Tongue (tissue), 2 donors: ENCODE results near the gene GPRIN3. TPM values are rescaled to one million over a fixed set of nuclear protein-coding genes. Genes with fewer than 3 reads are reported as not detected.
A peak's percentile ranks its signal among the peaks of the same experiment; 100 is the strongest.

Source experiments
- DNase-seq: peaks from one replicate; pipeline ENCODE4 v3.0.0-alpha.2; 2015
- total RNA-seq: library from RNA; depleted of rRNA; stranded (reverse); fragments of >200 nt; gene quantifications from one replicate; pipeline ENCODE4 v1.2.3, GENCODE V29; 2014

The GPRIN3 gene
- total RNA-seq: 5.8 TPM

DNA sequence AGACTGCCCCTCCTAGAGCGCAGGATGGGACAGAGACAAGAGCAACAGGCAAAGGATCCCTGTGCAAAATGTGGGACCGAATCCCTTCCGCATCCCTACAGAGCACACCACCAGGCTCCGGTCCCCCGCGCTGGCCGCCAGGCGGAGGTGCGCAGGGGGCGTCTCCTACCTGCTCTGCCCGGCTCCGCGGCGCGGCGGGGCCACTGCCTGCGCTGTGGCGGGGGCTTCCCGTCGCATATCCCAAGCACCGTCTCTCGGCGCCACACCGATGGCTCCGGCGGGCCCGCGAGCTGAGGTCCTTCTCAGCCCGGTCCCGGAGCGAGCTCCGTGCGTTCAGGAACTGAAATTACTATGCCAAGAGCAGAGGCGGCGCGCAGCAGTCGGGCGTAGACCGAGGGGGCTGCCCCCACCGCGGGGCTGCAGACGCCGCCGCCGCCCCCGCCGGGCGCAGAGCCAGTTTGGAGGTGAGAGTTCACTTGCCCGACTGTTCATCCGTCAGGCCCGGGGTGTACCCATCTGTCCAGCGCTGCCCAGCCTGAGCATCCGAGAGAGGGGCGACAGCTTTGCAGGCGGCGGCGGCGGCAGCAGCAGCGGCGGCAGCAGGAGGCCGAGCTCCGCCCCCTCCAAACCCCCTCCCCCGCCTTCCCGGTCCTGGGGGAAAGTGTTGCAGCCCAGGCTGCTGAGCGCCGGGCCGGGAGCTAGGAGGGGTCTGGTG lies at the start of gene GPRIN3:
Gene GPRIN3 (minus strand): TSS at position 355 of the 715 bp plus-strand sequence. CDS start 57,690 bp downstream, outside the sequence.
- no peak for DNase-seq

DNA sequence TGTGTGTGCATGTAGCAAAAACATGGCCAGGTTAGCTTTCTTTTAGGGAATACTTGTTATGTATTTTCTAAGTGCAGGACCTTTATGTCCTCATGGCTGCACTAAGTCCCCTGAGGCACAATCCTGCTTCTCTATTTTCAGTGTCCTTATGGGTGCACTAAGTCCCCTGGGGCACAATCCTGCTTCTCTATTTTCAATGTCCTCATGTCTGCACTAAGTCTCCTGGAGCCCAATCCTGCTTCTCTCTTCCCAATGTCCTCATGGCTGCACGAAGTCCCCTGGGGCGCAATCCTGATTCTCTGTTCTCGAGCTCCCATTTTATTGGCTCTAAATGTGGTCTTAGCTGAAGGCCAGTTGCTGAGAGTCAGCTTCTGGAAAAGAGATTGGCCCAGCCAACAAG lies 49.7 kb upstream of the GPRIN3 start:
- no peak for DNase-seq

DNA sequence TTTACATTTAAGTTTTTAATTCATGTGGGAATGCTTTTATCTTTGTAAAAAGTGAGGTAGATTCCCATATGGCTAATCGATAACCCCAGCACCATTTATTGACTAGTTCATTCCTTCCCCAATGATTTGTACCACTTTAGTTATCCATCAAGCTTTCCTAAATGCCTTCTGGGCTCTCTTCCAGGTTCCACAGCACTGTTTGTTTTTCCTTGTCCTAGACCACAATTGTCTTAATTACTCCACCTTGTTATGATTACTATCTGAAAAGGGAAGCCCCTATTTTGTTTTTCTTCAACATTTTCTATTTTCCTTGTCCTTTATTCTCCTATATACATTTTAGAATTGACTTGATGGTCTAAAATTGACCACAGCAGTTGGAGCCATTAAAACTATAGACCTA lies 48.5 kb upstream of the GPRIN3 start:
- DNase-seq: no peak

DNA sequence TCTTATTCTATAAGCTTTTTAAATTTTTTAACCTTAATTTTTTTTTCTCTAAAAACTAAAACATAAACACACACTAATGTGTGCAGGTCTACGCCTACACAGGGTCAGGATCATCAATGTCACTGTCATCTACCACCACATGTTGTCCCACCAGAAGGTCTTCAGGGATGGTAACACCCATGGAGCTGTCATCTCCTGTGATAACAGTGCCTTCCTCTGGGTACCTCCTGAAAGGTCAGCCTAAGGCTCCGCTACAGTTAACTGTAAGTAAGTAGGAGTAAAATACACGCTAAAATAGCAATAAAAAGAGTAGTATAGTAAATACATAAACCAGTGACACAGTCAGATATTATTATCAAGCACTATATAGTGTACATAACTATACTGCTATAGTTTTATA lies 45.9 kb upstream of the GPRIN3 start:
- no peak for DNase-seq

DNA sequence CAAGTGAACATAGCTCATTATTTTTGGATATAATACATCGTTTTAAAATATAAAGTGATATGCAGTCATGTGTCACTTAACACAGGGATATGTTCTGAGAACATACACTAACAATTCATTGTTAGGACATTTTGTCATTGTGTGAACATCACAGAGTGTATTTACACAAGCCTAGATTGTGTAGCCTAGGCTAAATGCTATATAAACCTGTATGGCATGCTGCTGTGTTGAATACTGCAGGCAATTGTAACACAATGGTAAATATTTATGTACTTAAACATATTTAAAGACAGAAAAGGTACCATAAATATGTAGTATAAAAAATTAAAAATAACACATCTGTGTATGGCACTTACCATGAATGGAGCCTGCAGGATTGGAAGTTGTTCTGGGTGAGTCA lies 44.9 kb upstream of the GPRIN3 start:
- no peak for DNase-seq

DNA sequence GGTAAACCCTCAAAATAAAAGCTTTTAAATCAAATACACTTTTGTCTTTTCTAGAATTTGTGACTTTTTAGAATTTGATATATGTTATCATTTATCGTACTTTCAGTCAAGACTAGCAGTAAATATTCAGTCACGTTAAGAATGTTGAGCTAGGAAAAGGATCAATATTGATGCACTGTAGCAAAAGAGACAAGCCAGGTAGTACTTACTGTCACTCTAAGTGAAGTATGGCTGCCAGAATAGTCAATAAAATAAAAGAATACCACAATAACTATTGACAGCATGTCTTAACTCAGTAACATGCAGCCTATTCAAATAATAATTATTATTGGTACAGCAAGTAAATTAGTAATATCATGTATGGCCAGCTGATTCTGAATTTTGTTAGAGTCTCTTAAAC lies 43.6 kb upstream of the GPRIN3 start:
- no peak for DNase-seq

DNA sequence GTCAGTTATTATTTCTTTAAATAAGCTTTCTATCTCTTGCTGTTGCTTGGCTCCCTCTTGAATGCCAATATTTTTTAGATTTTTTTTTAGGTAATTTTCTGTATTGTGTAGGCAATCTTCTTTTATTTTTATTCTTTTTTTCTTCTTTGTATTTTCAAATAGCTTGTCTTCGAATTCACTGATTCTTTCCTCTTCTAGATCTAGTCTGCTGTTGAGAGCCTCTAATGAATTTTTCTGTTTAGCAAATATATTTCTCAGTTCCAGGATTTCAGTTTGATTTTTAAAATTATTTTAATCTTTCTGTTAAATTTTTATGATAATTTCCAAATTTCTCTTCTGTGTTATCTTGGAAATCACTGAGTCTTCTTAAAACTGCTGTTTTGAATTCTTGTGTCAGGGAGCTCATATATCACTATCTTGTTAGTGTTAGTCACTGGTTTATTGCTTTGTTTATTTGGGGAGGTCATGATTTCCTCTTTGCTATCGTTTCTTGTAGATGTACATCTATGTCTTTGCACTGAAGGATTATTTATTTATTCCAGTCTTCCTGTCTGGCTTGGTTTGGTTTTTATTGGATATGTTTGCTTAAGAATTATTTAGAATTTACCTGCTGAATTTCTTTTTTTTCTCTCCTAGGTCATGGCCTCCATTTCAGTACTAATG lies 39.9 kb upstream of the GPRIN3 start:
- no peak for DNase-seq

DNA sequence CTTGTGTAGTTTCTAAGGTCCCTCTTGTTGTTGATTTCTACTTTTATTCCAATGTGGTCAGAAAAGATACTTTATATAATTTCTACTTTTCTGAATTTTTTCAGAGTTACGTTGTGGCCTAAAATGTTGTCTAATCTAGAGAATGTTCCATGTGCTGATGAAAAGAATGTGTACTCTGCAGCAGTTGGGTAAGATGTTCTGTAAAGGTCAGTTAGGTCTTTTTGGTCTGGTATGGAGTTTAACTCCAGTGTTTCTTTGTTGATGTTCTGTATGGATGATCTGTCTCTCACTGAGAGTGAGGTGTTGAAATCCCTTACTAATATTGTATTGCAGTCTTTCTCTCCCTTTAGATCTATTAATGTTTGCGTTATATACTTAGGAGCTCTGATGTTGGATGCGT lies 37.0 kb upstream of the GPRIN3 start:
- DNase-seq: no peak

DNA sequence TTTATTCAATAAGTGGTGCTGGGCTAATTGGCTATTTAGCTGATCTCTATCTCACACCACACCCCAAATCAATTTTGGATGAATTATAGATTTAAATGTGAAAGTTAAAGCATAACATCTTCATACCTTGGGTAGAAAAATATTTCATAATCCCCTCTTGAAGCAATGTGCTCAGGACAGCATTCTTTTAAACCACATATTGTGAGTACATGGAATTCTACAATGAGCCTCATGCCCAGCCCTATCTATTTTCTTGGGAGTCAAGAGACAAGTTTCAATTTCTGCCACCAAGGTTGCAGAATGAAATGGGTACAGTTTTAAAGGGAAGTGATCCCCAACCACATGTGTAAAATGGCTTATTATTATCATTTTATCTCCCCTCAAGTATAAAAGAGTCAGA lies 30.6 kb upstream of the GPRIN3 start:
- DNase-seq: no peak

DNA sequence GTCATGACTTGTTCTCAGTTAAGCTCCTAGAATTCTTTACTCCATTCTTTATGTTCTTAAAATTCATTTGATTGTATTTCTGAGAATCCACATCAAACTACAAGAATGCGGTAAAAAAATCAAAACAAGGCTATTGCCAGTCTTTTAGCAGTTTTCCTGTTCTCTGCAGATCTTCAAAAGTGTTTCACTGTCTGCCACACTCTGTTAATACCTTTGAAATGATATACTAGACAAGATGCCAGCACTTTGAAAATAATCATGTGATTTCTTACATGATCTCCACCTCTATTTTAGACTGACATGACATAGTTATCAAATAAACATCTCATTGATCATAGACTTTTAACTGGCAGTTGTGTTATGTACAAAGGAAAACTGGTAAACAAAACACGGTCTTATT lies 30.1 kb upstream of the GPRIN3 start:
- DNase-seq: no peak

DNA sequence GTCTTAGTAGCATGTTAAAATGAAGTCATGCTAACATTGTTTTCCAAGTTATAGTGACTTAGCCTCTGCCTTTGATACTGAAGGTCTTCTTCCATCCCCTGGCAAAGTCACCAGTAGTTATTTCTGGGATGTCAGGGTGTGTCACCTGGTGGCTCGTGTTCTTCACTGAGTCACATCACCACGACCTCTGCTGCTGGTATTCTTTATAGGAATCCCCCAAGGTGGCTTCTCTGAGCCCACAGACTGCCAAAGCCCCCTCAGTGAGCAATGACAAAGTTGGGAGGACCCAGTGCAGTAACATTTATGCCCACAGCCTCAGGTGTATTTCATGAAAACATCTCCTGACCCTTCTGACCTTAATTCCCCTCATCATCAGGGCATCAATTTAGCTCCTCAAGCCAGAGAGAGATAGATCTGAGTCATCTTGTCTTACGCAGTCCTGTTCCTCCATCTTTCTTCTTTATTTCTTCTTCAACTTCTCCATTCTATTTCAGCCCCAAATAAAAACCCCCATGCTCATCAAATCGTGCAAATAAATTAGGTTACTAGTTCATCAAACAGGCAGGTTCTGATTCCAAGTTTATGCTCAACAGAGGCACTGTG lies 29.3 kb upstream of the GPRIN3 start:
- DNase-seq: no peak

DNA sequence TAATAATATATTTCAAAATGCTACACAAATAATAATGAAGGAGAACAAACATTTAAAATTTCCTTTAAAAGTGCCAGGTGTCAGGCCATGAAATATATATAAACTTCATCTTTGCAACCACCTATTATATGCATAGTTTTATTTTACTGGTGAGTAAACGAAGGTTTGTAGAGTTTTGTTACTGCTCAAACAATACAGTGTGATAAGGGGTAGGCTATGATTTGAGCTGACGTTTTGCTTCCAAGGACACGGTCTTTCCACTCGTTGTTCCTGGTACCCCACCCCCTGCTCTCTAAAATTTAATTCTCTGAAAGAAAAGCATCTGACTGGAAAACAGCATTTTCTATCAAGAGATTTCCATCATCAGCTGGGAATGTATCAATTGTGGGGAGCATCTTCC lies 27.2 kb upstream of the GPRIN3 start:
- DNase-seq: no peak

DNA sequence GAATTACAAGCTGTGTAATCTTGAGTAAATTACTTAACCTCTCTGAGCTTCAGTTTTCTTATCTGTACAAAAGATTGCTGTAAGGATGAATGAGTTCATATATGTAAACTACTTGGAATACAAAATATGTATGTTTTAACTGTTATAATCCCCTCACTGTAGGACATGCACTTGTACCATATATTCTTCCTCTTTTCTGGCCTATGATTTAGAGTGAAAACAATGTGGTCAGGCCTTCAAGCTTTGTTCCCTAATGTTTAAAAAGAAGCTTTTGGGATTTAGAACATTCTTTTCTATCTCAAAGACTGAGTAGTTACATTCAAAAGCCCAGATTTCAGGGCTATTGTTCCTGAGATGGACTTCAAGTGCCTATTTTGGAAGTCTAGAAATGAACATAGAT lies 26.7 kb upstream of the GPRIN3 start:
- DNase-seq: no peak

DNA sequence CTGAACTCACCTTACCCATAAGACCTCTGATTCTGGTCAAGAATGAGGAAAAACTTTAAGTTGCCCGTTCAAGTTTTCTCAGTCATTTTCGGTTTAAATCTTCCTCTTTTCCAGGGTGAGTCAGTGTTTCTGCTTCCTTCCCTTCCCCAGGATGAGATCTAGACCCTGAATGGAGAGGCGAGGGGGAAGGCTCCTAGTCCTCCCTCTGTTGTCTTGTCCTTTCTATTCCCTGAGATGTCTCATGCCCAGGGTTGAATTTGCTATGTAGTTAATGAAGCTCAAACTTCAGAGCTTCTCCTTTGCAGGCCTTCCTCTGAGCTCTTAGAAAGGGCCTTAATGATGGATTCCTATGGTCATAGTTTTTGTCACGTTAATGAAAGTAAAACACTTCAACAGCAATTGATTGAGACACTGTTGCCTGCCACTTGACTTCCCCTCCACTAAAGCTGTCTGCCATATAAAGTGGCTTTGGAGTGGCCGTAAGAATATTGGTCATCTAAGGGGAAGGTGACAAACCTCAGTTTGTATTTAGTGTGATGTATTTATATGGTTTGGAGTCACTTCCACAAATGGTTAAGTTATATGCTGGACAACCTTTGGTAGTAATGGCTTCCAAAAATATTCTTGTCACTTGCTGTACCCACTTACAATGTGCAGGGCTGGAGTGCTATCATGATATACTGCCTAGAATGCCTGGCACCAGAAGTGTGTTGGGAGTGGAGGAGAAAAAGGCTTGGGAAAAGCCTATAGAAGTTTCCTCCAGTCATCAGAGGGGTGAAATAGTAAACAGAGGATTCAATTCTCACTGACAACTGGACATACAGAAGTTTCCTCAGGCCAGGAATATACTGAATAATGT lies 24.3 kb upstream of the GPRIN3 start:
- DNase-seq: no peak

DNA sequence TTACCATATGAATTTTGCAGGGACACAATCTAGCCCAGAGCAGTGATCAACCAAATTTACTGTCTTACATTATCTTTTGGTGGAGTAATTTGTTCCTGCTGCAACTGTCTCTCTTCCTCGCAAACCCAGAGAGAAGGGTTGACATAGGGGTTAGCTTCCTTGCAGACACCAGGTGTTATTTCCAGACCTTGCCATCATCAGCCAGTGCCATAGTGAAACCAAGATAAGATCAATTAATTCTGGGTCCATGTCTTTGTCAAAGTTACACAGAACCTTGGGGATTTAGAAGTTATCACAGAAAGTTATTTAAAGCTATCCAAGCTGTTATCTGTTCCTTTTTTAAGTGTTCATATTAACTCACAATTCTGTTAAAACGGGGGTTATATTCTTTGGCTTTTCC lies 23.6 kb upstream of the GPRIN3 start:
- no peak for DNase-seq

DNA sequence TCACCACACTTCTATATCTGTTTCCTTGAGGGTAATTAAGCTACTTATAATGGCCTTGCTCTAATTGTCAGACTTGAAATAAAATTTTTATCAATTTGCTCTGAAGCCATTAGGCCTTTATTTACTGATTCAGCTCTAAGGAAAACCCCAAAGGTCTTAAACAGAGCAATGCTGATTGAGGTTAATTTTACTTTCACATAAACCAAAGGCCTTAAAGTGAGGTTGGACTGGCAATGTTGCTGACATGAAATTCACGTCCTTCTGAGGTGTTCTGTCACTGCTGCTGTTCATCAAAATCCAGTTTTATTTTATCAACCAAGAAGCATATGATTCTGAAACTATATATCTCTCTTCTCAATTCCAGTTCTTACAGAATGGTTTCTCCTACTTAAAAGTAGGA lies 21.7 kb upstream of the GPRIN3 start:
- no peak for DNase-seq

DNA sequence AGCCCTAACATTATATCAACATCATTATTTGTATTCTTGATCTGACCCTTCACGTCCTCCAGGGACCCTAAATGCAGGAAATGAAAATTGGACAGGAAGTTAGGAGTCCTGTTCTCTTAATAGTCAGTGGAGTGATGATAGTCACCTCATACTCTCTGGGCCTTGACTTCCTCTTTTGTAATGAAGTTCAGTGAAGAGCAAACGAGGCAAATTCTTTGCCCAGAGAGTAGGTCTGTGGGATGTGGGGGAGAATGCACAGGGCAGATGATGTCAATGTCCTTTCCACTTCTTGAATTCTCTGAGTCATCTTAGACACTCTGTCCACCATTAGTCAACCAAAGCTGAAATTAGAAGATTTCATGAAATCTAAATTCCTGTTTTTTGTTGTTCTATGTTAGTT lies 17.1 kb upstream of the GPRIN3 start:
- DNase-seq: no peak

DNA sequence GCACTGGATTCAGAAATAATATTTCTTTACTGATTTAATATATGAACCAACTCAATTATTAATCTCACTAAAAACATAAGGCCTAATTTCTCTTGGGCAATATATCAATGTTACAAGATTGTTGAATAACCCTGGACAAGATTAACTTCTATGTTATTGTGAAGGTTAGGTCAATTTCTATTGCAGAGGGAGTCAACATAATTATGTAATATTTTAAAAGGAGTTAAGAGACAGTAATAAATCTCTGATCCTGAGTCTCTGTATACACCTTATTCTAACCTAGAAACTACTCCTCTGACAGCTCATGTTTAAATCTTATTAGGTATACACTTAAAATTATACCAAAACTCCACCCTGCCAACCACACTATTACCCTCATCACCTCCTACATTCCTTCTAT lies 15.1 kb upstream of the GPRIN3 start:
- DNase-seq: no peak

DNA sequence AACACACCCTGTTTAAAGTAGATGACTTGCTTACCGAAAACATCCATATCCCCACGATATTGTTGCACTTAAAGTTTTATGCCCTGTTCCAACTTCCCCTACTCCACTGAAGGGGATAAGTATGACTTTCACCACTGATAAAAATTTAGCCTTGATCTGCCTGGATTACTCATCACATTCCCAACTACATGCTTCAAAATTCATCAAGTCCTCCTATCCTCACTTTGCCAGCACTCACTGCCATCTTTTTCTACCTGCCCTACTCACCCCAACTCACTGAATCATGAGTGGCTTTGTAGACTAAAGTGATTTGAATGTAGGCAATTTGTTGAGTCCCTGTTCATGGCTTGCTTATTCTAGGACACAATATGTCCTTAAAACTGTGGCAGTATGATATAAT lies 12.2 kb upstream of the GPRIN3 start:
- DNase-seq: no peak

DNA sequence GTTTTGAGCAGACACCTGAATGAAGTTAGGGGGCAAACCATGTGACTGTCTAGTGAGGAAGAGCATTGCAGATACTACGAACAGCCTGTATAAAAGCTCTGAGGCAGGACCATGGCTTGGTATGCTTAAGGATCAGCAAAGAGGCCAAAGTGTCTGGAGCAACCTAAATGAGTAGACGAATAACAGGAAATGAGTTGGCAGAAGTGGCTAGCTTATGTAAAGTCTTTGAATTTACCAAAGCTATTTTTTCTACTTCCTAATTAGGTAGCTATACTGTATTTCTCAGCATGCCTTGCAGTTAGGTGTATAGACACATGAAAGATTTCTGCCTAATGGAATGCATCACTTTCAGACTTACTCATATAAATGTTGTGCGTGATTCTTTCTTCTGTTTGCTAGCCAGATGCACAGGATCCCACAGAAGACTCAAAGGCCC lies 9.3 kb upstream of the GPRIN3 start:
- DNase-seq: no peak

DNA sequence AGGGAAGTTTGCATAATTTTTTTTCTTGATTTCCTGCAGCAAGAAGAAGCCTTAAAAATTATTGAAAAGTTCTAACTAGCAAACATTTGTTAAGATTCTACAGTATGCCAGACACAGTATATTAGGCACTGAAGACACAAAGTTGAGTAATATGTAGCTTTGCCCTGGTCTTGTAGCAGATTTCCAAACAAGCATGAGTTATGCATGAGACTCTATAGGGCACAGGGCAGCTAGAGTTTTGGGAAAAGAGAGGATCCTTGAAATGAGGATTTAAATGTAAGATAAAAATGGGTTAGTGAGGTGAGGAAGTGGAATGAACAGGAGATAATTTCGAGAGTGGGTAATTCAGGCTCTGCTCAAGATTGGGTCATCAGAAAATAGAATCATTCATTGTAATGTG lies 8.6 kb upstream of the GPRIN3 start:
- no peak for DNase-seq

DNA sequence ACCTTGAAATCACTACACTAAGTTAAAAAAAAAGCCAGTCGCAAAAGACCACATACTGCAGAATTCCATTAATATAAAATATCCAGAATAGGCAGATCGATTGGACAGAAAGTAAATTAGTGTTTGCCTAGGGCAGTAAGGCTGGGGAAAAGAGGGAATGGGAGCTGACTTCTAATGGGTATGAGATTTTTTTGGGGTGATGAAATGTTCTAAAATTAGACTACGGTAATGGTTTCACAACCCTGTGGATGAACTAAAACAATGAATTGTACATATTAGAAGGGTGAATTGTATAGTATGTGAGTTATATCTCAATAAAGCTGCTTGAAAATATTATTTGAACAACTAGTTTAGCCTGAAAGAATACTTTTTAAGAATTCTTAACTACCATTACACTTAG lies 6.7 kb upstream of the GPRIN3 start:
- DNase-seq: no peak

DNA sequence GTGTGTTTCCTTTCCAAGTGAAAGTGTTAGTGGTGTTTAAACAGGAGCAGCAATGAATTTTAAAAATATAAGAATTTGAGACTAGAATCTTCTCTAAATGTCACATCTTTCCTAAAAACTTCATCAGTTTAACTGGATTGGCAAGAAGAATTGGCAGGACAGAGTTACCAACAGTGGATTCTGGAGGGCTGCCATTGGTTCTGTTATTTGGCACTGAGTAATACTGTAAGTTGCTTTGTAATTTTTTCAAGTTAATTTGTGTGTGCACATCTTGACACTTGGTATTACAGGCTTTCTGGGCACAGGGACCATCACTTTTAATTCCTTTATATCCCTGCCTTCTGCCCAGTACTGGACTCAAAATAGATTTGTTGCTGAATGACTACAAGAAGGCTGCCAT lies 4.5 kb upstream of the GPRIN3 start:
- DNase-seq: peak; percentile 24
